ENCODE measurements around the gene ARFGEF3.
"Not testable (repeated sequence)": the region's sequence is repeated elsewhere in the genome, so short reads cannot be mapped to it uniquely, and the experiment has no call there.

The ARFGEF3 gene

GRCh38 chr6:138267971-138268895 lies 106.5 kb downstream of the ARFGEF3 start:
- no peak for DNase-seq (ENCODE audit: low read depth in 2 of 2, low spot score in 1 of 2)

DNA sequence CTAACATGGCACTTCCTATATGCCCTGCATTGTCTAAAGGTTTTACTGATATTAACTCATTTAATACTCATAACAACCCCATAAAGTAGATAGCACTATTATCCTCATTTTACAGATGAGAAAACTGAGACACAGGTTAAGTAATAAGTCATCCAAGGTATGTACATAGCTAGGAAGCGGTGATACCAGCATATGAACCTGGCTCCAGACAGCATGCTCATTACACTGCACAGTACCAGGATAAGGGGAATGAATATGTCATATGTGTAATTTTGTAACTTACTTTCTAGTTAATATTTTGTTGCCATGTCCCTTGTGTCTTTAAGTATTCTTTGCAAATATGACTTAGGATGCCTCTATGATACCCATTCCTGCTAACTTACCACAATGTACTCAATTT lies 109.7 kb downstream of the ARFGEF3 start:
- no peak for DNase-seq (ENCODE audit: low read depth in 2 of 2, low spot score in 1 of 2)

- DNase-seq (ENCODE audit: low read depth in 2 of 2, low spot score in 1 of 2) = no peak
These were observed 111.0 kb downstream of the ARFGEF3 start for GRCh38 chr6:138272533-138273315.

DNA sequence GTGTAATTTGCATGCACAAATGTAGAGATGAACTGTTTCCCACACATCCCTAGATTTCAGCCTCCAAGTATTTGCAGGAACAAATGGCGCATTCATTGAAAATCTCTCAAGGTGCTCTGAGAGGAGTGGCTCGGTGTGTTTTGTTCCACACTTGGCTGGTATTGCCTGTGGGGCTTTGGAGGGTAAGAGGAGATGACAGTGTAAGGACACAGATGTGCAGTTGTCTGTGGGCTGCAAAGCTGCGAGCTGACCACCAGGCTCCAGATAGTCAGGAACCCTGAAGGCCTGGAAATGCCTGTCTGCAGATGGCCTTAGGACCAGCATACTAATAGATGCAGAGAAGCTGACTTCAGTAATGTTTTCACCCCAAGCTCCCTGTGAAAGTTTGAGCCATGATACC lies 114.2 kb downstream of the ARFGEF3 start:
- DNase-seq (ENCODE audit: low read depth in 2 of 2, low spot score in 1 of 2) = no peak

GRCh38 chr6:138277835-138278234 lies 116.1 kb downstream of the ARFGEF3 start:
- DNase-seq (ENCODE audit: low read depth in 2 of 2, low spot score in 1 of 2) = no peak

GRCh38 chr6:138278326-138278725 lies 116.6 kb downstream of the ARFGEF3 start:
- no peak for DNase-seq (ENCODE audit: low read depth in 2 of 2, low spot score in 1 of 2)

DNA sequence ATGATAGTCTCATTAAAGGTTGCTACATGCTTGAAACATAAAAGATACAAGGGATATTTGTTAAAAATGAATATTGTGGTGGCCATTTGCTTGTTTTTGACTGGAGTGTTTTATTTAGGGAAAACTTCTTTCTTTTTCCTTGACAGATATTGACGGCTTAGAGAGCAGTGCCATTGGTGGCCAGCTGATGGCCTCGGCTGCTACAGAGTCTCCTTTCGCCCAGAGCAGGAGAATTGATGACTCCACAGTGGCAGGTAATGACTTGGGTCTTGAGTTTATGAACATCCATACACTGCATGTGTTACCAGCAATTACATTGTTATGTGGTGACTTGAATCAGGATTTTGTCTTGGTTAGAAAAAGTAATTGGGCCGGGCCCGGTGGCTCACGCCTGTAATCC lies 124.1 kb downstream of the ARFGEF3 start:
- DNase-seq (ENCODE audit: low read depth in 2 of 2, low spot score in 1 of 2) = no peak

DNA sequence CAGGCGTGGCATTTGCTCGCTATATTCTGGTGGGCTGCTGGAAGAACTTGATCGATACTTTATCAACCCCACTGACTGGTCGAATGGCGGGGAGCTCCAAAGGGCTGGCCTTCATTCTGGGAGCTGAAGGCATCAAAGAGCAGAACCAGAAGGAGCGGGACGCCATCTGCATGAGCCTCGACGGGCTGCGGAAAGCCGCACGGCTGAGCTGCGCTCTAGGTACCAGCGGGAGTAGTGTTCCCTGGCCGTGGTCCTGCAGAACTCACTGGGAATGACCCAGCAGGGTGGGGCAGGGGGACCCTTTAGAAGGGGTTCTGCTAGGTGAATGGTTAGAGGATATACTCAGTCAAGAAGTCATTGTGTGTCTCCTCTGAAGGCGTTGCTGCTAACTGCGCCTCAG lies 125.0 kb downstream of the ARFGEF3 start:
- no peak for DNase-seq (ENCODE audit: low read depth in 2 of 2, low spot score in 1 of 2)

DNA sequence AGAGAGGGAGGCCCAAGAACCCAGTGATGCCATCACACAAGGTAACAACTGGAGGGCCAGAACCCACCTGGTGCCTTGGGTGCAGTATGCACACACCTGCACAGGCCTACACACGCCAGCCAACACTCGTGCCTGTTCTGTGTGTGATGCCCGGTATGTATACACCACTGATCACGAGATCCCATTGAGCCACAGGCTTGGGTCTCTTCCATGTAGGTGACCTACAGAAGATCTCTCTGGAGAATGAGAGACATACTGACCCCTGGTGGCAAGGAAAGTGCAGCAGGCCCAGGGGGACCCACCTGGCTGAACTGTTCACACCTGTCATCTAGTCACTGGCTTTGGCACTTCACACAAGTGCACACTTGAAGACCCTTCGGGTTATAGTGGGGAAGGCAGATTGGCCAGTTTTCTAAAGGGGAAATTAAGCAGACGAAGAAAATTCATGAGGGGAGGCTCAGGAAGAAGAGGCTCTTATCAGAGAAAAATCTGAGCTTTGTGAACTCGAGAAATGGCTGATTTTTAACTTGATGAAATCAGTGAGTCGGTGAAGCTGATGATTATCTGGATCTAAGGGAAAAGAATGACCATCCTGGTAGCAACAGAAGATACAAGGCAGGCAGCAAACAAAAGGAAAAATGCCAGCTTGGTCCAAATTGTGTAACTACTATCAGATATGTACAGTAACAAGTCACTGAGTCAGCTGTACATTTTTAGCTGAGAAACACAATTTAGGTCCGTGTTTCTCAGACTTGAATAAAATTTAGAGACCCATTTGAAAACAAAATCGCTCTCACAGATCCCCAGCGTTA lies 125.6 kb downstream of the ARFGEF3 start:
- DNase-seq (ENCODE audit: low read depth in 2 of 2, low spot score in 1 of 2) = peak in 1 of 2 donors; percentile 18

DNA sequence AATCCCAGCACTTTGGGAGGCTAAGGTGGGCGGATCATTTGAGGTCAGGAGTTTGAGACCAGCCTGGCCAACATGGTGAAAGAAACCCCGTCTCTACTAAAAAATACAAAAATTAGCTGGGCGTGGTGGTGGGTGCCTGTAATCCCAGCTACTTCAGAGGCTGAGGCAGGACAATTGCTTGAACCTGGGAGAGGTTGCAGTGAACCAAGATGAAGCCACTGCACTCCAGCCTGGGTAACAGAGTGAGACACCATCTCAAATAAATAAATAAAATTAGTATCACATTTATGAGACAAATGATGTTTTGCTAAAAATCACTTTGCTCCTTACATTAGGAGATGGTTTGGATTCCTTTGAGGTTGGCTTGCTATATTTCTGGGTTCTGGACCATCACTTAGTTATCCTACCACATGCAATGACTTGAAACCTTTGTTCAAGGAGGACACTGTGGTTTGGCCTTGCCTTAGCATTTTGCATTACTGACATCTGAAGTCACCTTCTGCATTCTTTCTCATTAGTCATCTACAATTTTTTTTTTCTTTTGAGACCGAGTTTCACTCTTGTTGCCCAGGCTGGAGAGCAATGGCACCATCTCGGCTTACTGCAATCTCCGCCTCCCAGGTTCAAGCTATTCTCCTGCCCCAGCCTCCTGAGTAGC lies 126.8 kb downstream of the ARFGEF3 start:
- not testable (repeated sequence) for DNase-seq (ENCODE audit: low read depth in 2 of 2, low spot score in 1 of 2)

GRCh38 chr6:138289739-138290138 lies 128.0 kb downstream of the ARFGEF3 start:
- no peak for DNase-seq (ENCODE audit: low read depth in 2 of 2, low spot score in 1 of 2)

GRCh38 chr6:138290423-138290962 lies 128.8 kb downstream of the ARFGEF3 start:
- no peak for DNase-seq (ENCODE audit: low read depth in 2 of 2, low spot score in 1 of 2)

- no peak for DNase-seq (ENCODE audit: low read depth in 2 of 2, low spot score in 1 of 2)
These were observed 129.5 kb downstream of the ARFGEF3 start for GRCh38 chr6:138291036-138291848.

- no peak for DNase-seq (ENCODE audit: low read depth in 2 of 2, low spot score in 1 of 2)
These were observed 130.1 kb downstream of the ARFGEF3 start for GRCh38 chr6:138291849-138292181.

DNA sequence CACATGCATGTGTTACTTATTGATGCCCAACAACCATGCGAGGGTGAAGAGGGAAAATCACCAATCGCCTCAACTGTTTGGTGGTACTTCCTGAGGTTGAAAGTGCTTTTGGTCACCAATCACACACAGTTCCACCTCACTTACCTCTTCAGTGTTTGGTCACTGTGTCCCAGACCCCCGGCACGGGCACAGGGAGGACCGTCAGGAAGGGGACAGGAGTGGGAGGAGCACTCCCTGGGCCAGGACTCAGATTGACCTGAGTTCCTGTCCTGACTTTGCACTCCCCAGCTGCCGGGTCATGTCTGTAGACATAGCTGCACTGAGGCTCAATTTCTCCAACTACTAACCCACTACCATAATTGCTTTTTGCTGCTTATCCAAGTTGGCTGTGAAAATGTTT lies 130.7 kb downstream of the ARFGEF3 start:
- DNase-seq (ENCODE audit: low read depth in 2 of 2, low spot score in 1 of 2) = no peak

- no peak for DNase-seq (ENCODE audit: low read depth in 2 of 2, low spot score in 1 of 2)
These were observed 132.0 kb downstream of the ARFGEF3 start for GRCh38 chr6:138293428-138294395.

- DNase-seq (ENCODE audit: low read depth in 2 of 2, low spot score in 1 of 2) = no peak
These were observed 134.6 kb downstream of the ARFGEF3 start for GRCh38 chr6:138296381-138296780.

DNA sequence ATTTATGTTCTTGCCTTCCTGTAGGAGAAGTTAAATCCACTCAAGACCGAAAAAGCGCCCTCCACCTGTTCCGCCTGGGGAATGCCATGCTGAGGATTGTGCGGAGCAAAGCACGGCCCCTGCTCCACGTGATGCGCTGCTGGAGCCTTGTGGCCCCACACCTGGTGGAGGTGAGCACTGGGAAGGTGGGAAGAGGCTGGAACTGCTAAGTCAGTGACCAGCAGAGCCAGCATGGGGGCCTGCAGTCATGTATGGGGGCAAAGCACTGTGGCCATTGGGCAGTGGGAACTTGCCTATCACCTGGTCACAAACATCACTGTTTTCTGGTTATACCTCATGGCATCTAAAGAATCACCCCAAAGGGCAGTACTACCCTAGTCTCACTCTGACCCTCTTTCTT lies 135.0 kb downstream of the ARFGEF3 start:
- no peak for DNase-seq (ENCODE audit: low read depth in 2 of 2, low spot score in 1 of 2)
